GM12865 (cell line): Measurements from ENCODE around the gene NFATC3.

Experiments
- DNase-seq: peaks from one replicate; pipeline ENCODE4 v3.0.0; 2010; ENCODE audit warnings: low read depth
- H3K4me3 ChIP-seq: 2 replicates; pipeline ENCODE4 v1.5.1; 2011; ENCODE audit warnings: mild to moderate bottlenecking, low read depth, low read length, control low read depth
- CTCF ChIP-seq: IDR thresholded peaks from 2 replicates; pipeline ENCODE4 v1.5.1; 2011; ENCODE audit warnings: low read length, control low read depth, low read depth, inconsistent platforms; ENCODE audit not compliant: insufficient read depth; ENCODE audit errors: missing control alignments

Gene NFATC3

GRCh38 chr16:68078701-68079375 is 6.3 kb upstream of the NFATC3 start:
- no peak overlapping the region for H3K4me3 ChIP-seq
- no peak for TF ChIP-seq CTCF
- DNase-seq, result no peak

GRCh38 chr16:68079376-68079625 is 5.9 kb upstream of the NFATC3 start:
- H3K4me3 ChIP-seq, result no peak overlapping the region
- no peak for DNase-seq
- TF ChIP-seq CTCF, result no peak

GRCh38 chr16:68079626-68080344 is 5.4 kb upstream of the NFATC3 start:
- no peak overlapping the region for H3K4me3 ChIP-seq
- peak; percentile 47 for DNase-seq
- no peak for TF ChIP-seq CTCF

- DNase-seq, result no peak
- TF ChIP-seq CTCF, result no peak
Observed at GRCh38 chr16:68081861-68082628, 3.1 kb upstream of the NFATC3 start.

GRCh38 chr16:68082629-68083238 is 2.4 kb upstream of the NFATC3 start:
- H3K4me3 ChIP-seq, result no peak overlapping the region
- DNase-seq, result no peak
- no peak for TF ChIP-seq CTCF

More at GRCh38 chr16:68081861-68082628, 3.1 kb upstream of the NFATC3 start:
- no peak overlapping the region for H3K4me3 ChIP-seq

GRCh38 chr16:68083239-68083781 is 1.9 kb upstream of the NFATC3 start:
- no peak for TF ChIP-seq CTCF

More at GRCh38 chr16:68083239-68083781, 1.9 kb upstream of the NFATC3 start:
- no peak for DNase-seq
- H3K4me3 ChIP-seq, result no peak overlapping the region
